Smooth muscle cell (in vitro differentiated cells): ENCODE measurements around the gene RNF115. TPM values are rescaled to one million over a fixed set of nuclear protein-coding genes. Genes with fewer than 3 reads are reported as not detected.

Experiments
- DNase-seq: peaks from one replicate; lab custom pipeline; 2025; ENCODE audit not compliant: unreplicated experiment; lab: John Stamatoyannopoulos, UW
- H2AFZ ChIP-seq: fragments of 200-600 bp; sonication (generic); 2 replicates; pipeline ENCODE4 v1.6.0; 2016; ENCODE audit warnings: antibody characterized with exemption, low read depth, mild to moderate bottlenecking
- H3F3A ChIP-seq: fragments of 200-600 bp; sonication (generic); 2 replicates; pipeline ENCODE4 v1.6.0; 2017; ENCODE audit warnings: antibody characterized with exemption, low read depth
- H3K27ac ChIP-seq: fragments of 200-600 bp; sonication (generic); 2 replicates; pipeline ENCODE4 v1.5.1; 2016; ENCODE audit warnings: low read depth, mild to moderate bottlenecking
- H3K27me3 ChIP-seq: fragments of 200-600 bp; sonication (generic); 2 replicates; pipeline ENCODE4 v1.6.1; 2016; ENCODE audit warnings: low read depth, mild to moderate bottlenecking
- H3K36me3 ChIP-seq: fragments of 200-600 bp; sonication (generic); 2 replicates; pipeline ENCODE4 v1.5.1; 2016; ENCODE audit warnings: low read depth
- H3K4me1 ChIP-seq: fragments of 200-600 bp; sonication (generic); 2 replicates; pipeline ENCODE4 v1.5.1; 2016; ENCODE audit warnings: low read depth
- H3K4me2 ChIP-seq: fragments of 200-600 bp; sonication (generic); 2 replicates; pipeline ENCODE4 v1.6.0; 2016; ENCODE audit warnings: mild to moderate bottlenecking
- H3K4me3 ChIP-seq: fragments of 200-600 bp; sonication (generic); 2 replicates; pipeline ENCODE4 v1.5.1; 2016; ENCODE audit warnings: mild to moderate bottlenecking
- H3K79me2 ChIP-seq: fragments of 200-600 bp; sonication (generic); 2 replicates; pipeline ENCODE4 v1.6.0; 2016; ENCODE audit warnings: low read depth, mild to moderate bottlenecking
- H3K9ac ChIP-seq: fragments of 200-600 bp; sonication (generic); 2 replicates; pipeline ENCODE4 v1.6.0; 2016; ENCODE audit warnings: low read depth
- H3K9me3 ChIP-seq: fragments of 200-600 bp; sonication (generic); replicated peaks from 2 replicates; pipeline ENCODE4 v1.5.1; 2016; ENCODE audit warnings: low read depth
- H4K20me1 ChIP-seq: fragments of 200-600 bp; sonication (generic); 2 replicates; pipeline ENCODE4 v1.6.0; 2016; ENCODE audit warnings: low read depth
- CTCF ChIP-seq: fragments of 200-600 bp; sonication (generic); IDR thresholded peaks from 2 replicates; pipeline ENCODE4 v1.5.1; 2017; ENCODE audit warnings: borderline replicate concordance, mild to moderate bottlenecking, antibody characterized with exemption; ENCODE audit not compliant: insufficient read depth, poor library complexity, severe bottlenecking
- WGBS: methylation state at CpG from one replicate; pipeline ENCODE4 v1.1.7; 2016; ENCODE audit warnings: low lambda C conversion rate; 5-methylcytosine and 5-hydroxymethylcytosine counted together
- polyA plus RNA-seq: library from polyadenylated mRNA; unstranded; fragments of >200 nt; fragmentation: Nextera tagmentation; extraction: Ambion mirVana; gene quantifications from 2 replicates; pipeline ENCODE4 v1.2.1, GENCODE V29; 2016
- total RNA-seq: library from RNA; depleted of rRNA; stranded (reverse); fragments of >200 nt; gene quantifications from 2 replicates; pipeline ENCODE4 v1.2.3, GENCODE V29; 2014

The RNF115 gene
- total and polyA plus RNA-seq, 2 experiments from 2014 or later = 4.2 to 9.2 TPM

- Histone ChIP-seq H3K27ac (peak overlapping the region; percentile 48), H4K20me1 (no peaks in the 10 kb centered on the region)
Measured at GRCh38 chr1:145849356-145850160, 25.7 kb upstream of the RNF115 start.

GRCh38 chr1:145847827-145848226 is 23.9 kb upstream of the RNF115 start:
- DNase-seq = no peak
- no peak overlapping the region for H3K27ac ChIP-seq
- peaks cover 3% of the 10 kb centered on the region for H3K4me1 ChIP-seq
- peaks cover 23% of the 10 kb centered on the region for H3F3A ChIP-seq
- H3K4me3 ChIP-seq = no peak overlapping the region
- no peaks in the 10 kb centered on the region for H4K20me1 ChIP-seq
- H3K36me3 ChIP-seq = no peaks in the 10 kb centered on the region
- no peaks in the 10 kb centered on the region for H3K79me2 ChIP-seq
- H2AFZ ChIP-seq = no peak overlapping the region
- H3K4me2 ChIP-seq = no peak overlapping the region
- H3K9ac ChIP-seq = no peak overlapping the region
- no peaks in the 10 kb centered on the region for H3K9me3 ChIP-seq
- H3K27me3 ChIP-seq = no peaks in the 10 kb centered on the region
- no peak for TF ChIP-seq CTCF
- WGBS = 97% methylated on average over 3 of the region's 3 CpGs

More at GRCh38 chr1:145849356-145850160, 25.7 kb upstream of the RNF115 start:
- Histone ChIP-seq H3K27me3 (no peaks in the 10 kb centered on the region), H3K9me3 (no peaks in the 10 kb centered on the region), H3K9ac (no peak overlapping the region), H3K36me3 (peaks cover under 1% of the 10 kb centered on the region), H3K4me2 (peak overlapping the region; percentile 3), H3K79me2 (no peaks in the 10 kb centered on the region), H3K4me1 (peaks cover 3% of the 10 kb centered on the region), H3F3A (peaks cover 16% of the 10 kb centered on the region), H3K4me3 (no peak overlapping the region), H2AFZ (no peak overlapping the region)
- DNase-seq = no peak
- 76% methylated on average over 15 of the region's 15 CpGs for WGBS
- TF ChIP-seq CTCF = peak; percentile 43

GRCh38 chr1:145846201-145846612 is 22.3 kb upstream of the RNF115 start:
- Histone ChIP-seq H3K27ac (no peak overlapping the region), H3F3A (peaks cover 26% of the 10 kb centered on the region), H3K9ac (peak overlapping the region; percentile 55), H2AFZ (no peak overlapping the region), H3K9me3 (no peaks in the 10 kb centered on the region), H3K4me1 (peaks cover 3% of the 10 kb centered on the region), H3K4me2 (peak overlapping the region; percentile 94), H3K4me3 (peak overlapping the region; percentile 64), H3K27me3 (no peaks in the 10 kb centered on the region), H3K79me2 (no peaks in the 10 kb centered on the region), H4K20me1 (no peaks in the 10 kb centered on the region), H3K36me3 (no peaks in the 10 kb centered on the region)
- WGBS = 78% methylated on average over 3 of the region's 3 CpGs
- TF ChIP-seq CTCF = peak; percentile 53
- DNase-seq = no peak
